Activated T-helper 2 cell treated with anti-CD3 and anti-CD28 coated beads, Interferon-gamma antibody, Interleukin-2, Interleukin-4, amounts not matched to agents 10 μg/mL and 5 μg/mL and 100 μg/mL, durations not matched to agents 14 hours and 24 hours and 36 hours (primary cell): ENCODE measurements around the gene MAST4. TPM values are rescaled to one million over a fixed set of nuclear protein-coding genes. Genes with fewer than 3 reads are reported as not detected.

Experiments
- DNase-seq: peaks from one replicate; pipeline ENCODE4 v3.0.0; 2021; ENCODE audit warnings: low spot score
- H3K27ac Mint-ChIP-seq: one replicate; pipeline ENCODE4 v1.8.0; 2021; ENCODE audit warnings: mixed read lengths
- H3K27me3 Mint-ChIP-seq: one replicate; pipeline ENCODE4 v1.8.0; 2021; ENCODE audit warnings: low read depth, mixed read lengths
- H3K36me3 Mint-ChIP-seq: one replicate; pipeline ENCODE4 v1.8.0; 2021; ENCODE audit warnings: low read depth, mixed read lengths
- H3K4me1 Mint-ChIP-seq: one replicate; pipeline ENCODE4 v1.8.0; 2021; ENCODE audit warnings: low read depth, mixed read lengths
- H3K4me3 Mint-ChIP-seq: one replicate; pipeline ENCODE4 v1.8.0; 2021; ENCODE audit warnings: low read depth, mild to moderate bottlenecking, moderate library complexity, mixed read lengths
- H3K9me3 Mint-ChIP-seq: one replicate; pipeline ENCODE4 v1.8.0; 2021; ENCODE audit warnings: mixed read lengths
- intact Hi-C: fragments of 100-400 bp; cut with micrococcal nuclease; formaldehyde crosslinking; loops from one replicate; pipeline ENCODE4 v1.15.1; 2023
- total RNA-seq: library from RNA; stranded (reverse); gene quantifications from 2 replicates; pipeline ENCODE4 v1.2.3, GENCODE V29; 2022

Gene MAST4
- total RNA-seq, 1 donor from 2014 or later, result 6.1 TPM

- peaks cover 10% of the 10 kb centered on the region for H3K9me3 Mint-ChIP-seq
- no peak for DNase-seq
- no peak overlapping the region for H3K4me3 Mint-ChIP-seq
- intact Hi-C loops, result no loop called here
- no peak overlapping the region for H3K27ac Mint-ChIP-seq
- peaks cover 52% of the 10 kb centered on the region for H3K4me1 Mint-ChIP-seq
- peaks cover 9% of the 10 kb centered on the region for H3K36me3 Mint-ChIP-seq
- H3K27me3 Mint-ChIP-seq, result no peaks in the 10 kb centered on the region
Observed at GRCh38 chr5:67183859-67184258, 587.7 kb downstream of the MAST4 start.

- Mint-ChIP-seq H3K4me1 (peaks cover 39% of the 10 kb centered on the region), H3K9me3 (peaks cover 7% of the 10 kb centered on the region), H3K4me3 (no peak overlapping the region), H3K36me3 (peaks cover 2% of the 10 kb centered on the region), H3K27me3 (no peaks in the 10 kb centered on the region), H3K27ac (peak overlapping the region; percentile 10)
- intact Hi-C loops, result loop anchor here (2.0 kb wide), 2 partner anchors 18 to 20 kb away; no protein-coding TSS in a partner anchor
- no peak for DNase-seq
Observed at GRCh38 chr5:67187006-67187715, 591.0 kb downstream of the MAST4 start.

DNA sequence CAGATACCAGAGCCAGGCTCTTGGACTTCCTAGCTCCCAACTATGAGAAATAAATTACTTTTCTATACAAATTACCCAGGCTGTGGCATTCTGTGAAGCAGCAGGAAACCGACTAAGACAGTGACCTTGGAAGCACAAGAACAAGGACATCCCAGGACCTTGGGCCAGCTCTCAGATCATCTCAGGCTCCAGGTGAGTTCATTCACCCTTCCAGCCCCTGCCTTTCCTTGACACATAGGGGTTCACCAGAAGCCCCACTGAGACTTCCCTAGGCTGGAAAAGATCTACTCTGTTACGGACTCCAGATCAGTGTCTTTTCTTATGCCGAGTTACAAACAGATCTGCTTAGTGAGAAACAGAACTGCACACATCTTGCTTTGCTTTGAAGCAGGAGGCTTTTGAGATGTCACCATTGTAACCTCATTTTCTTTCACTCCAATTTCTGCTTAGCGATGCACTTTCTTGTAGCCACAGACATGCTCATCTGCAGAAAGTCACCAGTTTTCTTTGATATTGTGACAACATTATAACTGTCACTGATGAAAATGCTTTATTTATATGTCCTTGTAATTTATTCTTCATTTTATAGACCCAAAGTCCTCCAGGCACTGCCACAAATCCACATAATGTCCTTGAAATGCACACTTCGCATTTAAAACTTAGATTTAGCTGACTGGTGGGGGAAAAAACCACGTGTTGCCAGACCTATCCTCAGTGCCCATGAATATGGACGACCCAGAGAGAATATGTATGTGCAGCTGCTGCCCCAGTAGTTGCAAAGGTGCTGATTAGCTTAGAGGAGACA, 592.3 kb downstream of the MAST4 start:
- H3K27ac Mint-ChIP-seq, result peak overlapping the region; percentile 68
- DNase-seq, result no peak

GRCh38 chr5:67189079-67189354, 592.8 kb downstream of the MAST4 start:
- peak overlapping the region; percentile 68 for H3K27ac Mint-ChIP-seq
- DNase-seq, result no peak
- no peaks in the 10 kb centered on the region for H3K27me3 Mint-ChIP-seq
- H3K36me3 Mint-ChIP-seq, result peaks cover 6% of the 10 kb centered on the region
- intact Hi-C loops, result no loop called here
- no peak overlapping the region for H3K4me3 Mint-ChIP-seq
- peaks cover 11% of the 10 kb centered on the region for H3K9me3 Mint-ChIP-seq
- peaks cover 33% of the 10 kb centered on the region for H3K4me1 Mint-ChIP-seq

More for the DNA sequence above, 592.3 kb downstream of the MAST4 start:
- Mint-ChIP-seq H3K36me3 (peaks cover 6% of the 10 kb centered on the region), H3K9me3 (peaks cover 11% of the 10 kb centered on the region), H3K4me3 (no peak overlapping the region), H3K27me3 (no peaks in the 10 kb centered on the region), H3K4me1 (peaks cover 33% of the 10 kb centered on the region)
- intact Hi-C loops, result no loop called here

- intact Hi-C loops, result no loop called here
Observed at GRCh38 chr5:67189931-67190330, 593.7 kb downstream of the MAST4 start.

DNA sequence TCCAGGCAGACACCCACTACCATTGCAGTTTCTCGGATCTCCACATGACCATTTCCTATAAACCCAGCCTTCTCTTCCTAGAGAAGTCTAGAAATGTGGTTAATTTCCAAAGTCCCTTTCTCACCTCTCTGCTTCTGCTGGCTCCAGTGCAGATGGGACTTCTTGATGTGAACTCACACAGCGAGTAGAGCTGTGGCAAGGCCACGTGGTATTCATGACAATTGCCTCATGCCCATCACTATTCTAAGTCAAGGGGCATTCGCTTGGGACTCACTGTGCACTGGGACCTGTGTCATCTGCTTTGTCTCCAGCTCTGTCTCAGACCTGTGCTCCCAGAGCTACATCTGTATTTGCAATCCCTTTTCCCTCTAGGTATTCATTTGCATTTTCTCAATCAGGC, 594.2 kb downstream of the MAST4 start:
- Mint-ChIP-seq H3K27me3 (no peaks in the 10 kb centered on the region), H3K9me3 (peaks cover 11% of the 10 kb centered on the region), H3K36me3 (peaks cover 6% of the 10 kb centered on the region), H3K27ac (no peak overlapping the region), H3K4me1 (peaks cover 33% of the 10 kb centered on the region), H3K4me3 (no peak overlapping the region)
- DNase-seq, result no peak
- intact Hi-C loops, result no loop called here

More at GRCh38 chr5:67189931-67190330, 593.7 kb downstream of the MAST4 start:
- Mint-ChIP-seq H3K9me3 (peaks cover 11% of the 10 kb centered on the region), H3K4me1 (peaks cover 33% of the 10 kb centered on the region), H3K36me3 (peaks cover 6% of the 10 kb centered on the region), H3K27ac (no peak overlapping the region), H3K27me3 (no peaks in the 10 kb centered on the region), H3K4me3 (no peak overlapping the region)
- DNase-seq, result no peak

DNA sequence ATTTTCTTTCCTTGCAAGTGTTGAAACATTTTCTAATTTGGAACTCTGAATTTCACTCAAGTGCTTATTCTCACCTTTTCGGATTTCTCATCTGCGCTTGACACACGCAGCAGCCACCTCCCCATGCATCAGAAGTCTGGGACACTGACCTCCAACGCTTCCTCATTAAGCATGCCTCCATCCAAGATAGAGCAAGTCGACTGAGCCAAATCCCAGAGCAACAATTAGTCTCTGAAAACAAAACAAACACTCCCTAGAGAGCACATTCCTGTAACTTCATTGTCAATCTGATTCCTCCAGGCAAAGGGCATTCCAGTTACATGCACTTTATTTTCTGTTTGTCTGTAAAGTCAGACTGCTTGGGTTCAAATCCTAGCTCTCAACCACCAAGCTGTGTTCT, 594.7 kb downstream of the MAST4 start:
- peaks cover 11% of the 10 kb centered on the region for H3K9me3 Mint-ChIP-seq
- H3K27ac Mint-ChIP-seq, result no peak overlapping the region
- no peak overlapping the region for H3K4me3 Mint-ChIP-seq
- peaks cover 36% of the 10 kb centered on the region for H3K4me1 Mint-ChIP-seq
- no peaks in the 10 kb centered on the region for H3K27me3 Mint-ChIP-seq
- intact Hi-C loops, result no loop called here
- peaks cover 6% of the 10 kb centered on the region for H3K36me3 Mint-ChIP-seq
- no peak for DNase-seq

GRCh38 chr5:67192719-67193438, 596.7 kb downstream of the MAST4 start:
- DNase-seq, result no peak
- Mint-ChIP-seq H3K27me3 (no peaks in the 10 kb centered on the region), H3K27ac (no peak overlapping the region), H3K36me3 (peaks cover 8% of the 10 kb centered on the region), H3K4me3 (no peak overlapping the region), H3K9me3 (peaks cover 13% of the 10 kb centered on the region), H3K4me1 (peaks cover 30% of the 10 kb centered on the region)
- intact Hi-C loops, result no loop called here

GRCh38 chr5:67193439-67193807, 597.2 kb downstream of the MAST4 start:
- peaks cover 19% of the 10 kb centered on the region for H3K9me3 Mint-ChIP-seq
- peaks cover 11% of the 10 kb centered on the region for H3K36me3 Mint-ChIP-seq
- no peaks in the 10 kb centered on the region for H3K27me3 Mint-ChIP-seq
- H3K4me3 Mint-ChIP-seq, result no peak overlapping the region
- H3K4me1 Mint-ChIP-seq, result peaks cover 30% of the 10 kb centered on the region
- intact Hi-C loops, result no loop called here
- no peak for DNase-seq
- no peak overlapping the region for H3K27ac Mint-ChIP-seq

- Mint-ChIP-seq H3K27me3 (no peaks in the 10 kb centered on the region), H3K27ac (no peak overlapping the region), H3K4me1 (peaks cover 30% of the 10 kb centered on the region), H3K9me3 (peaks cover 25% of the 10 kb centered on the region), H3K36me3 (peaks cover 15% of the 10 kb centered on the region), H3K4me3 (no peak overlapping the region)
- intact Hi-C loops, result no loop called here
- no peak for DNase-seq
Observed at GRCh38 chr5:67194166-67194565, 598.0 kb downstream of the MAST4 start.

DNA sequence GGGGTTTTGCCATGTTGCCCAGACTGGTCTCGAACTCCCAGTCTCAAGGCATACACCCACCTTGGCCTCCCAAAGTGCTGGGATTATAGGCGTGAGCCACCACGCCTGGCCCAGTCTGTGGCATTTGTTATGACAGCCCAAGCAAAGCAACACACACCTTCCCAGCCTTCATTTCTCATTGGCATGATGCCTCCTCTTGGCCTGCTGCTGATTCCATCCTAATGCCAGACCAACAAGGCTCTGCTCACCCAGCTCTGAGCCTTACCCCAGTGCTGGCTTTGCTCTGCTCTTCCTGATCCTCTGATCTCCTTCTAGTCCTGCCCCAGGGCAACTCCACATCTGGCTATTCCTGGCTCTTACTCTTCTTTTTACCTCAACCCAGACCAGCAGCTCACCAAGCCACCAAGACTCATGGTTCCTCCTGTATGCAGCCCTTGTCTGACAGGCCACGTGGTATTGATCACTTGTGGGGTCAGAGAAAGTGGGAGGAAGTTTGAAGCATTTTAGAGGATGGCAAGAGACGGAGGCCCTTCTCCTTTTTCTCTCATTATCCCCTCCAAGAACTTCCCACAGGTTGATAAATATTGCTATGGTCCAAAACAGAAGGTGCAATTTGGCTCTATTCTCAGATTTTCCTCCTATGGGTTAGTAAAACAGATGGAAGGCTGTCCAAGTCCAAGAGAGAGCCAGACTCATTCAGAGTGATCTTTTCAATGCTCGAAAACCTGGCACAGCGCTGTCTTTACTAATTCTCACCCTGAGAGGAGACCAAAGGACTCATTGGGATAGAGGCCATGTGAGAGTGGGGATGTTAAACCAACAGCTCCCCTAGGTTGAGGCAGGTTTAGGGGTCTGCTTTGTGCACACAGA, 599.4 kb downstream of the MAST4 start:
- no peak overlapping the region for H3K27ac Mint-ChIP-seq

GRCh38 chr5:67196537-67197059, 600.4 kb downstream of the MAST4 start, which contains the start of gene CD180:
Gene CD180, minus strand, starts transcription at chr5:67196799. Its CDS starts 158 bp downstream, at chr5:67196641.
- DNase-seq, result no peak
- H3K4me3 Mint-ChIP-seq, result no peak within 1 kb of the TSS
- H3K27me3 Mint-ChIP-seq, result no peaks in the 10 kb centered on the region
- H3K9me3 Mint-ChIP-seq, result peaks cover 39% of the 10 kb centered on the region
- H3K36me3 Mint-ChIP-seq, result peaks cover 31% of the 10 kb centered on the region
- intact Hi-C loops, result no loop called here
- peaks cover 41% of the 10 kb centered on the region for H3K4me1 Mint-ChIP-seq
- no peak within 1 kb of the TSS for H3K27ac Mint-ChIP-seq

More for the DNA sequence above, 599.4 kb downstream of the MAST4 start:
- DNase-seq, result no peak
- H3K4me1 Mint-ChIP-seq, result peaks cover 36% of the 10 kb centered on the region
- H3K27me3 Mint-ChIP-seq, result no peaks in the 10 kb centered on the region
- H3K4me3 Mint-ChIP-seq, result no peak overlapping the region
- peaks cover 32% of the 10 kb centered on the region for H3K9me3 Mint-ChIP-seq
- intact Hi-C loops, result no loop called here
- peaks cover 24% of the 10 kb centered on the region for H3K36me3 Mint-ChIP-seq
